ENCODE data around the gene CMAS. TPM values are rescaled to one million over a fixed set of nuclear protein-coding genes. Genes with fewer than 3 reads are reported as not detected.
A peak's percentile ranks its signal among the peaks of the same experiment; 100 is the strongest.
"Not testable (repeated sequence)": the region's sequence is repeated elsewhere in the genome, so short reads cannot be mapped to it uniquely, and the experiment has no call there.

The CMAS gene
- polyA plus RNA-seq, 1 of the 3 experiments (the other 2 are of a cell fraction) = 16.0 TPM

DNA sequence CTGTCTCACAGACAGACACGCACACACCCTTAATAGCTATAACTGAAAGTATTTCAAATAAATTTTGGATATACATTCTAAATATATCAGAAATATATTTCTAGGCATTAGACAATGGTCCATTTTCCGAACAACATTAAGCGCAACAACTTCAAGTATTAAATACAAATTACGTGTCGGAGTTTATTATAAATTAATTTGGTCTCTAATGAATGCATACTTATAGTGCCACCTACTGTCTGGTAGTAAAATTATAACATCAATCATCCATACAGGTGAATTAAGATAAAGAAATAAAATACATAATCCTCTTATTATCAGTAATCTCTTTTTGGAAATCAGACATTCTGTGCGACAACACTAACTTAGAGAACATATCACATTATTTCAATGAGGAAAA, 27.2 kb upstream of the CMAS start:
- no peak overlapping the region for H3K4me3 ChIP-seq (ENCODE audit: low read depth in 2 of 2, low read length in 1 of 2)
- H2AFZ ChIP-seq (ENCODE audit: low read depth) = no peak overlapping the region
- H4K20me1 ChIP-seq (ENCODE audit: insufficient read depth) = no peaks in the 10 kb centered on the region
- H3K27ac ChIP-seq (ENCODE audit: low read depth in 2 of 2, low read length in 1 of 2) = no peak overlapping the region
- ChIA-PET CTCF (interaction anchor here (0.7 to 3.3 kb wide), 18 partner anchors 9 to 353 kb away, joined by 3 to 43 read pairs (median 4); no protein-coding TSS in a partner anchor), POLR2A (no interaction called here)
- H3K9me3 ChIP-seq = no peaks in the 10 kb centered on the region
- H3K4me1 ChIP-seq (ENCODE audit: control insufficient read depth in 1 of 2, insufficient read depth in 2 of 2, low read depth in 1 of 2, low read length in 1 of 2) = no peaks in the 10 kb centered on the region; a peak in 1 of 4 replicates
- no peaks in the 10 kb centered on the region for H3K9me2 ChIP-seq
- H3F3A ChIP-seq (replicated peaks; ENCODE audit: insufficient read depth) = no peaks in the 10 kb centered on the region
- TF ChIP-seq, protein P1, sequence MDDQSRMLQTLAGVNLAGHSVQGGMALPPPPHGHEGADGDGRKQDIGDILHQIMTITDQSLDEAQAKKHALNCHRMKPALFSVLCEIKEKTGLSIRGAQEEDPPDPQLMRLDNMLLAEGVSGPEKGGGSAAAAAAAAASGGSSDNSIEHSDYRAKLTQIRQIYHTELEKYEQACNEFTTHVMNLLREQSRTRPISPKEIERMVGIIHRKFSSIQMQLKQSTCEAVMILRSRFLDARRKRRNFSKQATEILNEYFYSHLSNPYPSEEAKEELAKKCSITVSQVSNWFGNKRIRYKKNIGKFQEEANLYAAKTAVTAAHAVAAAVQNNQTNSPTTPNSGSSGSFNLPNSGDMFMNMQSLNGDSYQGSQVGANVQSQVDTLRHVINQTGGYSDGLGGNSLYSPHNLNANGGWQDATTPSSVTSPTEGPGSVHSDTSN (IDR thresholded peaks at IDR 0.05) = no peak
- peak; percentile 47; the same call in 1 of the 2 replicates for TF ChIP-seq RAD21 (IDR thresholded peaks at IDR 0.05; ENCODE audit: low read length)
- no peak for TF ChIP-seq RCOR1 (IDR thresholded peaks at IDR 0.05; ENCODE audit: low read length)
- TF ChIP-seq, protein P2, sequence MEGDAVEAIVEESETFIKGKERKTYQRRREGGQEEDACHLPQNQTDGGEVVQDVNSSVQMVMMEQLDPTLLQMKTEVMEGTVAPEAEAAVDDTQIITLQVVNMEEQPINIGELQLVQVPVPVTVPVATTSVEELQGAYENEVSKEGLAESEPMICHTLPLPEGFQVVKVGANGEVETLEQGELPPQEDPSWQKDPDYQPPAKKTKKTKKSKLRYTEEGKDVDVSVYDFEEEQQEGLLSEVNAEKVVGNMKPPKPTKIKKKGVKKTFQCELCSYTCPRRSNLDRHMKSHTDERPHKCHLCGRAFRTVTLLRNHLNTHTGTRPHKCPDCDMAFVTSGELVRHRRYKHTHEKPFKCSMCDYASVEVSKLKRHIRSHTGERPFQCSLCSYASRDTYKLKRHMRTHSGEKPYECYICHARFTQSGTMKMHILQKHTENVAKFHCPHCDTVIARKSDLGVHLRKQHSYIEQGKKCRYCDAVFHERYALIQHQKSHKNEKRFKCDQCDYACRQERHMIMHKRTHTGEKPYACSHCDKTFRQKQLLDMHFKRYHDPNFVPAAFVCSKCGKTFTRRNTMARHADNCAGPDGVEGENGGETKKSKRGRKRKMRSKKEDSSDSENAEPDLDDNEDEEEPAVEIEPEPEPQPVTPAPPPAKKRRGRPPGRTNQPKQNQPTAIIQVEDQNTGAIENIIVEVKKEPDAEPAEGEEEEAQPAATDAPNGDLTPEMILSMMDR (IDR thresholded peaks at IDR 0.05) = peak; percentile 59
- H3K27me3 ChIP-seq (ENCODE audit: insufficient read depth) = no peaks in the 10 kb centered on the region
- DNase-seq = no peak
- no peaks in the 10 kb centered on the region for H3K79me2 ChIP-seq (ENCODE audit: insufficient read depth)
- 35% methylated on average over 6 of the region's 6 CpGs for WGBS (ENCODE audit: low lambda C conversion rate)
- H3K36me3 ChIP-seq (replicated peaks in 1 of 2; ENCODE audit: control insufficient read depth in 1 of 2, insufficient read depth in 2 of 2, low read length in 1 of 2) = no peaks in the 10 kb centered on the region
- no peak overlapping the region for H3K9ac ChIP-seq
- no peak overlapping the region for H3K4me2 ChIP-seq

DNA sequence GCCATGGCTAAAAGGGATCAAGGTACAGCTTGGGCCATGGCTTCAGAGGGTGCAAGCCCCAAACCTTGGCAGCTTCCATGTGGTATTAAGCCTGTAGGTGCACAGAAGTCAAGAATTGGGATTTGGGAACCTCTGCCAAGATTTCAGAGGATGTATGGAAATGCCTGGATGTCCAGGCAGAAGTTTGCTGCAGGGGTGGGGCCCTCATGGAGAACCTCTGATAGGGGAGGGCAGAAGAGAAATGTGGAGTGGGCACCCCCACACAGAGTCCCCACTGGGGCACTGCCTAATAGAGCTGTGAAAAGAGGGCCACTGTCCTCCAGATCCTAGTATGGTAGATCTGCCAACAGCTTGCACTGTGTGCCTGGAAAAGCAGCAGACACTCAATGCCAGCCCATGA, 22.5 kb upstream of the CMAS start:
- H3K9me3 ChIP-seq; H3F3A ChIP-seq (replicated peaks; ENCODE audit: insufficient read depth); DNase-seq; POLR2A ChIA-PET; H3K9me2 ChIP-seq; H3K4me2 ChIP-seq; H3K27ac ChIP-seq (ENCODE audit: low read depth in 2 of 2, low read length in 1 of 2); H3K27me3 ChIP-seq (ENCODE audit: insufficient read depth); H3K36me3 ChIP-seq (replicated peaks in 1 of 2; ENCODE audit: control insufficient read depth in 1 of 2, insufficient read depth in 2 of 2, low read length in 1 of 2); H3K9ac ChIP-seq; H2AFZ ChIP-seq (ENCODE audit: low read depth); H3K79me2 ChIP-seq (ENCODE audit: insufficient read depth); H3K4me1 ChIP-seq (ENCODE audit: control insufficient read depth in 1 of 2, insufficient read depth in 2 of 2, low read depth in 1 of 2, low read length in 1 of 2); H3K4me3 ChIP-seq (ENCODE audit: low read depth in 2 of 2, low read length in 1 of 2); H4K20me1 ChIP-seq (ENCODE audit: insufficient read depth): not testable (repeated sequence)
- CTCF ChIA-PET = interaction anchor here (1.0 to 1.8 kb wide), 2 partner anchors 34 to 326 kb away, joined by 4 to 5 read pairs; no protein-coding TSS in a partner anchor

DNA sequence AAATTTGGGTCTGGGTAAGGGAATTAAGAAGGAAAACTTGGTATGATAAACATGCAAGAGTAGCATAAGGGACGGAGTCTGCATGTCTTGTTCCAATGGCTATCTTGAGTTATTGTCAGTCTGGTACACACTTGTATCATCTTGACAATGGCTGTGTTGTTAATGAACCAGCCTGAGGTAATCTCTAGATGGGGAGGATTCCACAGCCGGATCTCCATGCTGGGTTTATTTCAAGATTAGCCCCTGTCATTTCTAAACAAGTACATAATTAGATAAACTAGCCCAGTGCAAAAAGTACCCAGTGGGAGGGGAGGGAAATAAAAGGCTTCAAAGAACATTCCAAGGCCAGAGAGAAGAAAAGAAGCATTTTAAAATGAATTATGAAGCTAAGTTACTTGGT, 16.5 kb upstream of the CMAS start:
- no peak for TF ChIP-seq NFIC (IDR thresholded peaks at IDR 0.05; ENCODE audit: borderline replicate concordance)
- no peak for TF ChIP-seq SIN3A (IDR thresholded peaks at IDR 0.05; ENCODE audit: borderline replicate concordance, low read depth, low read length)
- TF ChIP-seq, protein P3, sequence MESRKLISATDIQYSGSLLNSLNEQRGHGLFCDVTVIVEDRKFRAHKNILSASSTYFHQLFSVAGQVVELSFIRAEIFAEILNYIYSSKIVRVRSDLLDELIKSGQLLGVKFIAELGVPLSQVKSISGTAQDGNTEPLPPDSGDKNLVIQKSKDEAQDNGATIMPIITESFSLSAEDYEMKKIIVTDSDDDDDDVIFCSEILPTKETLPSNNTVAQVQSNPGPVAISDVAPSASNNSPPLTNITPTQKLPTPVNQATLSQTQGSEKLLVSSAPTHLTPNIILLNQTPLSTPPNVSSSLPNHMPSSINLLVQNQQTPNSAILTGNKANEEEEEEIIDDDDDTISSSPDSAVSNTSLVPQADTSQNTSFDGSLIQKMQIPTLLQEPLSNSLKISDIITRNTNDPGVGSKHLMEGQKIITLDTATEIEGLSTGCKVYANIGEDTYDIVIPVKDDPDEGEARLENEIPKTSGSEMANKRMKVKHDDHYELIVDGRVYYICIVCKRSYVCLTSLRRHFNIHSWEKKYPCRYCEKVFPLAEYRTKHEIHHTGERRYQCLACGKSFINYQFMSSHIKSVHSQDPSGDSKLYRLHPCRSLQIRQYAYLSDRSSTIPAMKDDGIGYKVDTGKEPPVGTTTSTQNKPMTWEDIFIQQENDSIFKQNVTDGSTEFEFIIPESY (IDR thresholded peaks at IDR 0.05; ENCODE audit: borderline replicate concordance, low read depth) = no peak
- TF ChIP-seq ELF1 (IDR thresholded peaks at IDR 0.05) = no peak
- TF ChIP-seq MXI1 (IDR thresholded peaks at IDR 0.05; ENCODE audit: low read depth, low read length) = no peak
- no peak for TF ChIP-seq RAD21 (IDR thresholded peaks at IDR 0.05; ENCODE audit: low read length)
- no peak for TF ChIP-seq TEAD4 (IDR thresholded peaks at IDR 0.05; ENCODE audit: borderline replicate concordance, insufficient read depth)
- H4K20me1 ChIP-seq (ENCODE audit: insufficient read depth) = no peaks in the 10 kb centered on the region
- H3F3A ChIP-seq (replicated peaks; ENCODE audit: insufficient read depth) = no peaks in the 10 kb centered on the region
- CTCF ChIA-PET = interaction anchor here (2.0 kb wide), 1 partner anchor 11 kb away, joined by 4 read pairs; no protein-coding TSS in a partner anchor
- H3K79me2 ChIP-seq (ENCODE audit: insufficient read depth) = no peaks in the 10 kb centered on the region
- WGBS (ENCODE audit: low lambda C conversion rate) = 14% methylated on average over 2 of the region's 2 CpGs
- no peaks in the 10 kb centered on the region for H3K9me2 ChIP-seq
- H3K4me2 ChIP-seq = no peak overlapping the region
- H3K27me3 ChIP-seq (ENCODE audit: insufficient read depth) = no peaks in the 10 kb centered on the region; the same call in 1 of the 2 replicates
- H3K4me3 ChIP-seq (ENCODE audit: low read depth in 2 of 2, low read length in 1 of 2) = no peak overlapping the region
- H3K36me3 ChIP-seq (replicated peaks in 1 of 2; ENCODE audit: control insufficient read depth in 1 of 2, insufficient read depth in 2 of 2, low read length in 1 of 2) = no peaks in the 10 kb centered on the region
- no peaks in the 10 kb centered on the region for H3K9me3 ChIP-seq
- no peak for DNase-seq
- no peaks in the 10 kb centered on the region; a peak in 1 of 4 replicates for H3K4me1 ChIP-seq (ENCODE audit: control insufficient read depth in 1 of 2, insufficient read depth in 2 of 2, low read depth in 1 of 2, low read length in 1 of 2)
- POLR2A ChIA-PET = no interaction called here
- H3K27ac ChIP-seq (ENCODE audit: low read depth in 2 of 2, low read length in 1 of 2) = no peak overlapping the region
- H2AFZ ChIP-seq (ENCODE audit: low read depth) = no peak overlapping the region
- no peak overlapping the region for H3K9ac ChIP-seq

Measured in SK-N-SH (cell line).